Measurements from ENCODE around the gene OGFOD2.

OGFOD2 gene

DNA sequence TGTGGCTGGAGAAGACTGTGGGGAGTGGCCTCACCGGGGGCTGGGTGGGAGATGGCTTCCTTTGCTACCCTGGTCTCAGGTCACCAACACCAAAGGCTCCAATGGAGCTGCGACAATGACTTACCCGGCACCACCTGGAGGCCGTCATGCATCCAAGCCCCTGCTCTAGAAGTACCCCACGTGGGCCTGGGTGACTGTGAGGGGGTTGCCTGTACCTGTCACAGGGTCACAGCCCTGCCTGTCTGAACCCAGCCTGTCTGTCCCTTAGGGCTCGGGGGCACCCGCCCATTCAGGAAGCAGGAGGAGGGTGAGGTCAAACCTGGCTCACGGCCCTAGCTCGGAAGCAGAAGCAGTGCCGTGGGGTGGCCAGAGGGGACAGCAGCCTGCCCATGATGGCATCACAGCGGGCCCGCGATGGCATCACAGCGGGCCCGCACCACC is 27.7 kb upstream of the OGFOD2 start:
- Histone ChIP-seq H3F3A (ENCODE audit: insufficient read depth, low read length) (no peaks in the 10 kb centered on the region), H3K4me2 (ENCODE audit: low read depth, low read length) (no peak overlapping the region), H3K4me1 (ENCODE audit: low read length) (no peaks in the 10 kb centered on the region), H3K79me2 (ENCODE audit: low read length) (0 out of 2 replicates have a peak, but pooled peaks cover 4% of the 10 kb centered on the region), H3K9ac (ENCODE audit: low read length) (no peak overlapping the region), H3K4me3 (ENCODE audit: low read length) (no peak overlapping the region), H3K27me3 (replicated peaks; ENCODE audit: insufficient read depth, low read length) (no peaks in the 10 kb centered on the region), H4K20me1 (ENCODE audit: insufficient read depth, low read length) (no peaks in the 10 kb centered on the region), H3K9me2 (replicated peaks; ENCODE audit: insufficient read depth, low read length) (no peaks in the 10 kb centered on the region), H3K27ac (ENCODE audit: low read length) (no peak overlapping the region), H2AFZ (ENCODE audit: low read length) (no peak overlapping the region), H3K9me3 (replicated peaks; ENCODE audit: insufficient read depth, low read length) (no peaks in the 10 kb centered on the region), H3K36me3 (replicated peaks; ENCODE audit: insufficient read depth, low read length) (no peaks in the 10 kb centered on the region)
- TF ChIP-seq EZH2 (optimal IDR thresholded peaks at IDR 0.05; ENCODE audit: low read depth, low read length) (no peak), EZH2phosphoT487 (IDR thresholded peaks at IDR 0.05; ENCODE audit: low read length) (no peak)
- TF ChIP-seq, protein P1, sequence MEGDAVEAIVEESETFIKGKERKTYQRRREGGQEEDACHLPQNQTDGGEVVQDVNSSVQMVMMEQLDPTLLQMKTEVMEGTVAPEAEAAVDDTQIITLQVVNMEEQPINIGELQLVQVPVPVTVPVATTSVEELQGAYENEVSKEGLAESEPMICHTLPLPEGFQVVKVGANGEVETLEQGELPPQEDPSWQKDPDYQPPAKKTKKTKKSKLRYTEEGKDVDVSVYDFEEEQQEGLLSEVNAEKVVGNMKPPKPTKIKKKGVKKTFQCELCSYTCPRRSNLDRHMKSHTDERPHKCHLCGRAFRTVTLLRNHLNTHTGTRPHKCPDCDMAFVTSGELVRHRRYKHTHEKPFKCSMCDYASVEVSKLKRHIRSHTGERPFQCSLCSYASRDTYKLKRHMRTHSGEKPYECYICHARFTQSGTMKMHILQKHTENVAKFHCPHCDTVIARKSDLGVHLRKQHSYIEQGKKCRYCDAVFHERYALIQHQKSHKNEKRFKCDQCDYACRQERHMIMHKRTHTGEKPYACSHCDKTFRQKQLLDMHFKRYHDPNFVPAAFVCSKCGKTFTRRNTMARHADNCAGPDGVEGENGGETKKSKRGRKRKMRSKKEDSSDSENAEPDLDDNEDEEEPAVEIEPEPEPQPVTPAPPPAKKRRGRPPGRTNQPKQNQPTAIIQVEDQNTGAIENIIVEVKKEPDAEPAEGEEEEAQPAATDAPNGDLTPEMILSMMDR (IDR thresholded peaks at IDR 0.05; ENCODE audit: low read length), result no peak
- no peak for DNase-seq

DNA sequence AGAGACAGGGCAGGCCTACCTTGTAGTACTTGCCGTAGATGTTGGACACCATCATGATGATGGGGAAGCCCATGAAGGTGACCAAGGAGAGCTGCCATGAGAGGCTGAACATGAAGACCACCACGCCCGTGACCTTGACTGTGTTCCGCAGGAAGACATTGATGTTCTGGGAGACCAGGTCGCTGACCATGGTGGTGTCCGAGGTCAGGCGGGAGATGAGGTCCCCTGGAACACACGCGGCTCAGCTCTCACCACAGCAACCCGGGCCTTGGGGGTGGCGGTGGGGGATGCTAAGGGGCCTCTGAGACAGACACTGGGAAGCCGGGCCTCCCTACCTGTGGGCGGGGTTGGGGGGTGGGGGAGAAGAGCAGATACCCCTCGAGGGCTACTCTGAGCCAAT is 26.4 kb upstream of the OGFOD2 start:
- H3K4me2 ChIP-seq (ENCODE audit: low read depth, low read length), result no peak overlapping the region
- no peaks in the 10 kb centered on the region for H3F3A ChIP-seq (ENCODE audit: insufficient read depth, low read length)
- H3K4me3 ChIP-seq (ENCODE audit: low read length), result no peak overlapping the region
- H3K36me3 ChIP-seq (replicated peaks; ENCODE audit: insufficient read depth, low read length), result no peaks in the 10 kb centered on the region
- H3K9me2 ChIP-seq (replicated peaks; ENCODE audit: insufficient read depth, low read length), result no peaks in the 10 kb centered on the region
- H3K9ac ChIP-seq (ENCODE audit: low read length), result no peak overlapping the region
- no peaks in the 10 kb centered on the region for H3K4me1 ChIP-seq (ENCODE audit: low read length)
- H3K79me2 ChIP-seq (ENCODE audit: low read length), result 0 out of 2 replicates have a peak, but pooled peaks cover 4% of the 10 kb centered on the region
- DNase-seq, result no peak
- H4K20me1 ChIP-seq (ENCODE audit: insufficient read depth, low read length), result no peaks in the 10 kb centered on the region
- no peak for TF ChIP-seq EZH2 (optimal IDR thresholded peaks at IDR 0.05; ENCODE audit: low read depth, low read length)
- TF ChIP-seq, protein P1 (IDR thresholded peaks at IDR 0.05; ENCODE audit: low read length), result no peak
- no peak for TF ChIP-seq EZH2phosphoT487 (IDR thresholded peaks at IDR 0.05; ENCODE audit: low read length)
- H3K27me3 ChIP-seq (replicated peaks; ENCODE audit: insufficient read depth, low read length), result no peaks in the 10 kb centered on the region
- no peak overlapping the region for H2AFZ ChIP-seq (ENCODE audit: low read length)
- no peak overlapping the region for H3K27ac ChIP-seq (ENCODE audit: low read length)
- H3K9me3 ChIP-seq (replicated peaks; ENCODE audit: insufficient read depth, low read length), result no peaks in the 10 kb centered on the region

DNA sequence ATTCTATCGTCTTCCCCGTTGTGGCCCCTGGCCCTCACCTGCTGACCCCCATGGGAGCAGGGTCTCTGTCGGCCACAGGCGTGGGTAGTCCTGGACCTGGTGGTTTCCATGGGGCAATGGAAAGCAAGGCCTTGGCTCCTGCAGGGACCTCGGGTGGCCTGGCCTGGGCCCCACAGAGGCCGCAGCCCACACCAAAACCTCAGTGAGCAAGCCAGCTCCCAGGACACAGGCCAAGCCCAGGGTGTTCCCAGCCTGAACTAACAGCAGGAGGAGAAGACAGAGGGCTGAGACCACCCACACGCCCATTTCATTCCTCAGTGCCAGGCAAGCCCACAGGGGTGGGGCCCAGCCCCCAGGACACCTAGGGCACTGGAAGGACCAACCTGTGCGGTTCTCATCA is 25.6 kb upstream of the OGFOD2 start:
- Histone ChIP-seq H3K36me3 (replicated peaks; ENCODE audit: insufficient read depth, low read length) (no peaks in the 10 kb centered on the region), H3K27me3 (replicated peaks; ENCODE audit: insufficient read depth, low read length) (no peaks in the 10 kb centered on the region), H3F3A (ENCODE audit: insufficient read depth, low read length) (no peaks in the 10 kb centered on the region), H3K79me2 (ENCODE audit: low read length) (0 out of 2 replicates have a peak, but pooled peaks cover 4% of the 10 kb centered on the region), H3K4me3 (ENCODE audit: low read length) (no peak overlapping the region), H3K9me3 (replicated peaks; ENCODE audit: insufficient read depth, low read length) (no peaks in the 10 kb centered on the region), H3K27ac (ENCODE audit: low read length) (no peak overlapping the region), H3K4me2 (ENCODE audit: low read depth, low read length) (no peak overlapping the region), H2AFZ (ENCODE audit: low read length) (no peak overlapping the region), H3K9me2 (replicated peaks; ENCODE audit: insufficient read depth, low read length) (no peaks in the 10 kb centered on the region), H3K4me1 (ENCODE audit: low read length) (no peaks in the 10 kb centered on the region), H3K9ac (ENCODE audit: low read length) (no peak overlapping the region), H4K20me1 (ENCODE audit: insufficient read depth, low read length) (no peaks in the 10 kb centered on the region)
- no peak for DNase-seq
- TF ChIP-seq EZH2 (optimal IDR thresholded peaks at IDR 0.05; ENCODE audit: low read depth, low read length) (no peak), EZH2phosphoT487 (IDR thresholded peaks at IDR 0.05; ENCODE audit: low read length) (no peak)
- TF ChIP-seq, protein P1 (IDR thresholded peaks at IDR 0.05; ENCODE audit: low read length), result no peak

All from MM.1S (cell line).